SIG-M5 (cell line): ENCODE data around the gene NEUROG1.
"Not testable (repeated sequence)": the region's sequence is repeated elsewhere in the genome, so short reads cannot be mapped to it uniquely, and the experiment has no call there.

ENCODE experiments used
- DNase-seq: peaks from one replicate; lab custom pipeline; 2025; lab: John Stamatoyannopoulos, UW

Gene NEUROG1

DNA sequence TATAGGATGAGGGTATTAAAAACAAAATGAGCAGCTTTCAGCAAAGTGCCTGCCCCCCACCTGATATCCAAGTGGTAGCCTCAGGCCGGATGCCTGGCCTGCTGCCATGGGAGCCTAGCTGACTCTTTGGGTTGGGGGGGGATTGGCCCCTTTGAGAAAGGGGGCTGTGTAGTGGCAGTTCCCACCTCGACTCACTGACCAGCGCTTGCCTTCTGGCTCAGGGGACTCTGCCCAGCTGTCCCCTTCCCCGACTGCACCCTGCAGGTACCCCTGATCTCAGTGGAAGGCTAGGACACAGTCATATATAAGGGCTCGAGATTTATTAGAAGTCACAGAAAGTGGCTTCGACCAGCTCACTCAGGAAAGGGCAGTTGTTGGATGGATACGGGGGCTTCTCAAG is 1.5 kb upstream of the NEUROG1 start:
- no peak for DNase-seq

DNA sequence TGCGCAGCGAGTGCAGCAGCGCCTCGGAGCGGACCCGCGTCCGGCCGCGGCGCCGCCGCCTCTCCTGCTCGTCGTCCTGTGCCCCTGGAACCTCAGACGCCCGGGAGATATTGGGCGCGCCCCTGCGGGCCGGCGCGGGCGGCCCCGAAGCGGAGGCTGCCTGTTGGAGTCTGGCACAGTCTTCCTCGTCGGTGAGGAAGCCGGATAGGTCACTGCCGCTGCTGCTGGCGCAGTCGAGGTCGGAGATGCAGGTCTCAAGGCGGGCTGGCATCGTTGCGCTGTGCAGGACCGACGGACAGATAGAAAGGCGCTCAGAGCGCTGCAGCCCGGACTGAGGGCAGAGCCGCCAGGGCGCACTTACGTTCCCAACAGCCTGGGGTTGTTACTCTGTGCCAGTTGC is 344 bp downstream of the NEUROG1 start:
- DNase-seq: no peak

DNA sequence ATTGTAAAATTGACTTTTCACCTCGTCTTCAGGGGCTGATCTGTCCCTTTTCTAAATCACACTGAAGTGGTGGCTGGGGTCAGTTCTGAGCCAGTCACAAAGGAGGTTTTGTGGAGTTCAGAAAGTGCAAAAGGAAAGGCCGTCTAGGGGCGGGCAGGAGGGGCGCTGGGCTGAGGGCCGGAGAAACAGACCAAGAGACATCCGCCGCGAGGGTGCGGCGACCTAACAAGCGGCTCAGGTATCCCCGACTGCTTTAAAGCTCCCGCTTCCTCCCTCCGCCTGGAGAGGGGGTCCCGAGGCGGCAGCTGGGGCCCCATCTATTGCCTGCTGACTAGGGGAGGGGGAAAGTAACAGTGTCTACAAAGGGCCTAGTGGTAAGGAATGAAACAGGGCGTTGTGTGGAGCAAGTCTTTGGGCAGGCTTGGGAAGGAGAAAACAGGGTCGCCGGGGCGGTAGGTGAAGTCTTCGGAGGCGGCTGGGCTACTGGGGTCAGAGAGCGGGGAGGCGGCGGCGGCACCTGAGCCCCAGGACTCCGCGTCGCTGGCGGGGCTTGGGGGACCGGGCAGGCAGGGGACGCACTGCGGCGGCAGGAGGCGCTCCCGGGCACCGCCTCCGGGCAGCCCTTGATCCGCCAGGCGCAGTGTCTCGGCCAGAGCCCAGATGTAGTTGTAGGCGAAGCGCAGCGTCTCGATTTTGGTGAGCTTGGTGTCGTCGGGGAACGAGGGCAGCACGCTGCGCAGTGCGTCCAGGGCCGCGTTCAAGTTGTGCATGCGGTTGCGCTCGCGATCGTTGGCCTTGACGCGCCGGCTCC is 950 bp downstream of the NEUROG1 start:
- no peak for DNase-seq

DNA sequence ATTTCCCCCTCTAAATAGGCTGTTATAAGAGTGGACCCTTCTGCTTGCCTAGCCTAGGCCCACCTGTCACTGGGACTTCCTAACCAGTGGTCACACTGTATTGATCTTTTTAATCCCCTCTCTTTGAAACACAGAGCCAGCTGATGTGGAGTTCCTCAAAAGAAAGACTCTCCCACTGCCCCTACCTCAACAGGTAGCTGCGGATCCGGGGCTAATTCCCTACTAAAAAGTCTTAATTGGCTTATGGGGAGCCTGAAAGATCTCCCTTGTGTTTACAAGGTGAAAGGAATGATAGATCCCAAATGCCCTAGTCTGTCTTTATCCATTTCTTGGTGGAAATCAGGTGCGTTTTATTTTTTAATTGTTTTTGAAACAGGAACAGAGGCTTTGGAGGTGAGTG is 2.0 kb downstream of the NEUROG1 start:
- DNase-seq: no peak

DNA sequence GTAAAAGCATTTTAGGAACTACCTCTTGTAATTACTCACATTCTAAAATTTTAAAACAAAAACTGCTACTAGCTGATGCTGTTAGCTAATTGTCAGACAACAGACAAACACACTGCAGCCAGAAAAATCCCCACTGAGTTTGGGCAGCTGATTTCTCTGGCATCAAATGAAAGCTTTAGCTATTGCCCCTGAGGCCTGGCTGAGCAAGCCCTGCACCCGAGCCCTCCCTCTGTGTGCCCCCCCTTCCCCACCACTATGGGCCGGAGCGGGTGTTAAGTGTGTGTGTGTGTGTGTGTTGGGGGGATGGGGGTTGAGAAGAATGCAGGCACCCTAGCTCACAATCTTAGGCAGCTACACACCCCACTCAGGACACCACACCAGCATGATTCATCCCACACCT is 2.4 kb downstream of the NEUROG1 start:
- DNase-seq: no peak

DNA sequence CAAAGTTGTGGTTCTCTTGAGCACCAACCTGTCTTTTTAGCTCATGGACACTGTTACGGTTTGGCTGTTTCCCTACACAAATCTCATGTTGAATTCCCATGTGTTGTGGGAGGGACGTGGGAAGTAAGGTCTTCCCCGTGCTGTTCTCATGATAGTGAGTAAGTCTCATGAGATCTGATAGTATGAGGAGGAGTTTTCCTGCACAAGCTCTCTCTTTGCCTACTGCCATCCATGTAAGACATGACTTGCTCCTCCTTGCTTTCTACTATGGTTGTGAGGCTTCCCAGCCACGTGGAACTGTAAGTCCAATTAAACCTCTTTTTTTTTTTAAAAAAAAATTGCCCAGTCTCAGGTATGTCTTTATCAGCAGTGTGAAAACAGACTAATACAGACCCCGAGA is 6.2 kb downstream of the NEUROG1 start:
- DNase-seq: not testable (repeated sequence)

DNA sequence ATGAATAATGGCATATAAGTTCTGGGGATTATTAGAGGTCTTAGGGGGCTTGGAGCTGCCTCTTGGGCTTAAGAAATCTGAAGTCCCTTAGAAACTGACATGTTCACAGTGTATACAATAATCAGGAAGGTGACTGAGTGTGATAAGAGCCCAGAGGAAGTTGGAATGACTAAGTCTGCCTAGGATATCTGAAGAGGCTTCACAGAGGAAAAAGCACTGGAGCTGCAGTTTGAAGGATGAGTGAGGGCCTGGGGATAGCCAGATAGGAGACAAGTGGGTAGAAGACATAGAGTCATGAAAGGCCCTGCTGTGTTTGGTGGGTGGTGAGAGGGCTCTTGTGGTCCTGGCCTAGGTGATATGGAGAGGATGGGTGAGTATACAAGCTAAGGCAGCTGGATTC is 8.8 kb downstream of the NEUROG1 start:
- no peak for DNase-seq

DNA sequence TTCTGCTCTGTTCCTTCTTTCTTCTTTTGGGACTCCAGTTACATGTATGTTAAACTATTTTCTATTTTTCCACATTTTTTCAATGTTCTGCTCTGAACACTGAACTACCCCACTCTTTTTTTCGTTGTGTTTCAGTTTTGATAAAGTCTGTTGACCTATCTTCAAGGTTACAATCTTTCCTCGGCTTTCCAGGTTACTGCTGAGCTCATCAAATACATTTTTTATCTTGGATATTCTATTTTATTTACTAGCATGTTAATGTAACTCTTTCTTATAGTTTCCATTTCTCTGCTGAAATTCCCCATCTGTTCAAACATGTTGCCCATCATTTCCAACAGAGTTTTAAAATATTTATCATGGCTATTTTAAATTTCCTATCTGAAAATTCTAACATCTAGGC is 13.8 kb downstream of the NEUROG1 start:
- DNase-seq: no peak

DNA sequence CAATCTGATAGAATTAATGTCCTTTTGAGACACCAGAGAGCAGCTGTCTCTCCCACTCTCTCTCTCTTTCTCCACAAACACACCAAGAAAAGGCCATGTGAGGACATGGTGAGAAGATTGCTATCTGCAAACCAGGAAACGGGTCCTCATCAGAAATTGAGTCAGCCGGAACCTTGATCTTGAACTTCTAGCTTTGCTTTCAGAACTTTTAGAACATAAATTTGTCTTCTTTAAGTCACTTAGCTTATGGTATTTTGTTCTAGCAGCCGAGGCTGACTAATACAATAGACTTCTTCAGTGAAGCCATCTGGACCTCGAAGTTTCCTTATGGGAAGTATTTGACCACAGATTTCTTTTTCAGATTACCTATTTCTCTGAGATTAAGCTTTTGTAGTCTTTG is 18.1 kb downstream of the NEUROG1 start:
- no peak for DNase-seq

DNA sequence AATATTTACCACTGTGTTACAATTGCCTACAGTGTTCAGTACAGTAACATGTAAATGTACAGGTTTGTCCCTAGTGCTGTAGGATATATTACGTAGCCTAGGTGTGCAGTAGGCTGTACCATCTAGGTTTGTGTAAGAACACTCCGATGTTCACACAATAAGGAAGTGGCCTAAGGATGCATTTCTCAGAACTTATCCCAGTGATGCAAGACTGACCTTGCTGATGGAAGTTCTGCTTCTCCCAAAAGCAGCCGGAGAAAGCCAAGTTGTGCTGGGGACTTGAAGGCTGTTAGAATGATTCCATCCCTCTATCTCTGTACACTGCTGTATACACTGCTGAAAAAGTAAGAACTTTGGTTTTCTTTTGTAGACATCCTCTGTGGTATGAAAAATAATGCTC is 21.6 kb downstream of the NEUROG1 start:
- DNase-seq: no peak

DNA sequence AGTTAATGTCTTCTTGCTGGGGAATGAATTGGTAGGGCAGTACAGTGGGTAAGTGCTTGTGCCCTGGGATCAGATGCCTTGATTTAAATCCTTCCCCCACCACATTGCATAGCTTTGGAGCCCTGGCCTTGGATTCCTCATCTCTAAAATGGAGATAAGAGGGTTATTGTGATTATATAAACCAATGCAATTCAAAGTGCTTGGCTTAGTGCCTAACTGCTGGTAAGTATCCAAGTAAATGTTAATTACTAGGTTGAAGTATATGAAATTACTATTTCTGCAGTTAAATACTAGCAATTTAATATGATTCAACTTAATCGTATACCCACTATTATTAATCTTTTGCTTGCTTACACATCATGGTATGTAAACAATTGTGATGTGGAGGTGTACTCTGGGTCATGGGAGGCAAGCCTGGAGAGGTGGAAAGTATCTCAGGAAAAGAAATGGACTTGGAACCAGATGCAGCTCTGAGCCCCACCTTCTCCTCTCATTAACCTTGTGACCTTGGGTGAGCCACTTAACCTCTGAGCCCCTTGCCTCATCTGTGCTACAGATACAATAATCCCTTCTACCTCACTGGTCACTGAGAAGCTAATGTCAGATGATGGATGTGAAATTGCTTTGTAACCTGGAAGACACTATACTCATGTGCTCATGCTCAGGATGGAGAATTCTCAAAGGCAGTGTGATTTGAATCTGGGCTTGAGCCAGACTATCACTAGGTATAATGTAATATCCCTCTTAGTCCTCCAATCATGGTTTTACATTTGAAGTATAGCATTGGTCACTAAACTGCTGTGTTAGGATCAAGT is 23.8 kb downstream of the NEUROG1 start:
- DNase-seq: no peak

DNA sequence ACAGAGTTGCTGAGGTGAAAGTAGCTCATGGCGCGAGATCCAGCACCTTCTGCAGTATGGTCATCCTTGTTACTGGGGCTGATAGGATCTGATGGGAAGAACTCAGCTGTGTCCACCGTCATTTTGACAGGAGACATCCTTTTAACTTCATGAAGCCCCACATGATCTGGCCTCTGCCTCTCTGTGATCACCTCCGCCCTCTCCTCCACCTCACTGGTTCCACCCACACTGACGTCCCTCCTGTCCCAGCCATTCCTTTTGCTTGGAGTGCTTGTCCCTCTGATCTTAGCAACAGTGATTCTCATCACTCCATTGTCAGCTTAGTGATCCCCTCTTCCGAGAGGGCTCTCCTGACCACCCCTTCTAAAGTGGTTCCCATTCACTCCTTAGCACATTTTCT is 25.8 kb downstream of the NEUROG1 start:
- no peak for DNase-seq

DNA sequence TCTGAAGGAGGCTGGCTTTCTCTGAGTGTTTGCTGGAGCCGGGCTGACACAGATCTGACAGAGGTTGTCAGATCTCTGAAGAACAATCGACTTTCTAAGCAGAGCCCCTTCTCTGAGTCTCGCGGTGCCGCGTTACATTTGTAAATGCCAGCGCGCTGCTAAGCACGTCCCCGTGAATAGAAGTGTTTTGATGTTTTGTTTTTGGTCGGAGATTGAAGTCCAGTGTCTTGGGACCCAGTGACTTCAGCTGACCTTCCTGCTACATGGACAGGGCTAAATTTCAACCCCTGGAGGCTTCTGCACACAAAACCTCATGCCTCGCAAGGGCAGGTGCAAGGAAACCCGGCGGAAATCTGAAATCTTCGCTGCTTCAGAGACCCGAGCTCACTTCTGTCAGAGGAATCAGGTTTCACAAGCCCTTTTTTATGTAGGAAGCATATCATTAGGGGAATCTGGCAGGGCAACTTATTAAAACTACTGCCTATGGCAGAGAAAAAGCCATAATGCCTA is 27.2 kb downstream of the NEUROG1 start:
- DNase-seq: no peak

DNA sequence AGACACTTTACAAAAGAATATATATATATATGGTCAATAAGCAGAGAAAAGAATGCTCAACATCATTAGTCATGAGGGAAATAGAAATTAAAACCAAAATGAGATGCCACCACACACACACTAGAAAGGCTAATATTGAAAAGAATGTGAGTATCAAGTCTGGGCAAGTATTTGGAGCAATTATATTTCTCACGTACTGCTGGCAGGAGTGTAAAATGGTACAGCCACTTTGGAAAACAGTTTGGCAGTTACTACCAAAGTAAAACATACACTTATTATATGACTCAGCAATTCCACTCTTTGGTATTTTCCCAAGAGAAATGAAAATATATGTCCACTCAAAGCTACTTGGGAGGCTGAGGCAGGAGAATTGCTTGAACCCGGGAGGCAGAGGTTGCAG is 29.8 kb downstream of the NEUROG1 start:
- DNase-seq: no peak

DNA sequence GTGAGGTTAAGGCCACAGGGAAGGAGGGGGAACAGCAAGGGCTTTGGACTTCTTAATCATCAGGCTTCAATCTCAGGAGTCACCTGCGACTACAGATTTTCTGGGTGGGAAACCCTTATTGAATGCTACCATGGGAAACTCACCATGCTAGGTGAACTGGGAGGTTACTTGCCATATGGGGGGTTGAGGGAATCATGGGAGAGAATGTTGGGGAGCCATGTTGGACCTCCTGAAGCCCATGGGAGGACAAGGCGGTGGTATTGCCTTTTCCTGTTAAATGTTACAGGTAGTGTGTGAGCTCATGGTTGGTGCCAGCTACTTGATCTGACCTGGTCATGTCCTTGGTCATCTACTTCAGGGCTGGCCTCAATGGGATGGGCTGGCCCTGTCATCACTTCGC is 31.4 kb downstream of the NEUROG1 start:
- DNase-seq: no peak

DNA sequence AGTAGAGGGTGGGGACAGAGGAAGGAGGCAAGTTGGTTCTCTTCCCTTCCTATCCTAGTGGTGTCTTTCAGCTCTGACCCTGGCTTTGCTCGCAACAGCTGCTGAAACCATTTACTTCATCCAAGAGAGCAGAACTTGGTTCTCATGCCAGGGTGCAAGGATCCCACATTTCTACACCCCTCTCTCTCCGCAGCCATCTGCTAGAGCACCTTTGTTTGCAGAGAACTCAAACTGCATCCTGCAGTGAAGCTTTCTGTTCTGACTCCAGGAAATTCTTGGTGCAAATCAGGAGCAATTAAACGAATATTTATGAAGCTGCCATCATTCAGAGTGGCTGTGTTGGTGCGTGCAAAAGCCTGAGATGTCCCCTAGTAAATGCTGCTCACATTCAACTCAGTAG is 31.9 kb downstream of the NEUROG1 start:
- DNase-seq: no peak

DNA sequence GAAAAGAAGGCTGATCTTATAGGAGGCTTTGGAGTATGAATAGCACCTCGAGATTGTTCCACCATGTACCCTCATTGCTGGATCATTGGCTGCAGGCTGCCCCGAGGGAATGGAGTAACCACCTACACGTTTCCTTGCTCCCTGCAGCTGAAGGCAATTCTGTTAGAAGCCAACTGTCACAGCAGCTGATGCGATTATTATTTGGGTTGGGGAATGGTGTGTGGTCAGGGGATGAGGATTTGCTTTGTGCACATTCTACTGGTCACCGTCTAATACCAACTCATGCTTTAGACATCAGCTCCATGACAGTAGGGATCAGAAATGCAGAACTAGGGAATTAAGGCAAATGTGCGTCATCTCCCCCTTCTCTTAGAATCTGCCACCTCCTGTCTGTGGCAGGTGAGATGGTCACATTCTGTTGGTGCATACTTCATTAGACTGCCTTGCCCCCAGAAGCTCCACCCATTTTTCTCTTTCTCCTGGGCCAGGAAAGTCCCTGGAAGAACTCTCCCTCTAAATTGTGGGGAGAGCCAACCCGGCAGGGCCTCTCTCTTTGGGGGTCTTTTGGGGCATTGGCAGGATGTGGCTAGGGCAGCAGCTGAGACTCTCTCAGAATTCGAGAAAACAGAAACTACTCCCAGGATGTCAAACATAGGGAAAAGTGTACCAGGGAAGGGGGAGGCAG is 32.8 kb downstream of the NEUROG1 start:
- DNase-seq: no peak

DNA sequence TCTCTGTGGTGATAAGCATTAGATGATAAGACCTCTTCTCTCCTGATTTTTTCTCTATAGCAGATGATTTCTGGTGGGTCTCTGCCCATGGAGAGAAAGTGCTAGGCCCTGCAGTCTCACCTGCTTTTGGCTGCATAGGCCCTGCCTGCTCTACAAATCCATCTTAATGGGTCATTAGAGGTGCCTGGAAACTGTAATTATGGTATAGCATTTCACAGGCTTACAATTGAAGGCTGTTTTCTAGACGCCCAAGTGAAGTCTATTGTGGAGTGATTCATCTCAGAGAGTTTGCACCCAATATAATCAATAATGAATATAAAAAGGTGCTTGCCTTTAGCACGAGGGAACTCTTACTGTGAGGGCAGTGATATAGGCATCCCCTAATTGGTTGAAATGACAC is 33.8 kb downstream of the NEUROG1 start:
- no peak for DNase-seq

DNA sequence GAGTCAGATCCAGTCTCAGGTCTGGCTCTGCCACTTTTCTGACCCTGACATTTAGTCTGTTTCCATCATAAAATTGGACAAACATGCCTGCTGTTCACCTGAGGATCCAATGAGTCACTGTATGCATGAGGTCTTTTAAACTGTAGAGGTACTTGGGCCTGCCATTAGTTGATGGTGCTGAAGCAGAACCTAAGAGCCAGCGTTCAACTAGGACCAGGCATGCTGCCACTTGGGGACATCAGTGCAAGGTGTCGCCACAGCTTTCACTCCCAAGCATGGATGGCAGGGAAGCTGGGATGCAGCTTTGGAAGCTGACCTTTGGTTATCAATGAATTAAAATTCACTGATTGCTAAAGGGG is 37.1 kb downstream of the NEUROG1 start:
- DNase-seq: no peak

DNA sequence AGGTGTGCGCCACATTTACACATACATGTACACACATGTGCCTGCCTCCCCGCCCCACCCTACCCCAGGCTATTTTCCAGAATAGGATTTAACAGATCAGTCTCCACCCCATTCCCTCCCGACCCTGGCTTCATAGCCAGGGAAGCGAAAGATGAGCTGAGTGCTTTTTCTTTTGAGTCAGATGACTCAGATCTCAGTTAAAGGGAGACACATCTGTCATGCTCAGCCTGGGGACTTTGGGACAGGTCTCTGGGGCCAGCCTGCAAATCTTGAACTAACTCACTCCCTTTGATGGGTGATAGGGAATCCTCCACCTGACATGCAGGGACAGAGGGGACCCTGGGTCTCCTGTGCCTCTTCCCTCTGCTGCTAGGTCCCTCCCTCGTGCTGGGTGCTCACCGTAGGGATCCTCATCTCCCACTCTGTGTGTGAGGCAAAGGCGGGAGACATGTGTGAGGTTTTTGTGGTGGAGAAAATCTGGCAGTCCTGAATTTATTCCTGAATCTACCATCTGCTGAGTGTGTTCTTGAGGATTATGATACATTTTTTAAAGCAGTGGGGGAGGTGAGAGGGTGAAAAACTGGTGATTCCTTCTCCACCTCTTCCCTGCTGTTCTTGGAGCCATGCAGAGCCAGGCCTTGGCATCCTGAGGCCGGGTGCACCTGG is 37.7 kb downstream of the NEUROG1 start:
- no peak for DNase-seq

DNA sequence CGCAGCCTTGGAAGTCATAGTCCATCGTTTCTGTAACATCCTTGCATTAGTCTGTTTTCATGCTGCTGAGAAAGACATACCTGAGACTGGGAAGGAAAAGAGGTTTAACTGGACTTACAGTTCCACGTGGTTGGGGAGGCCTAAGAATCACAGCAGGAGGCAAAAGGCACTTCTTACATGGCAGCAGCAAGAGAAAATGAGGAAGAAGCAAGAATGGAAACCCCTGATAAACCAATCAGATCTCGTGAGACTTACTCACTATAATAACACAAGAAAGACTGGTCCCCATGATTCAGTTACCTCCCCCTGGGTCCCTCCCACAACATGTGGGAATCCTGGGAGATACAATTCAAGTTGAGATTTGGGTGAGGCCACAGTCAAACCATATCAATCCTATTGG is 40.2 kb downstream of the NEUROG1 start:
- not testable (repeated sequence) for DNase-seq

DNA sequence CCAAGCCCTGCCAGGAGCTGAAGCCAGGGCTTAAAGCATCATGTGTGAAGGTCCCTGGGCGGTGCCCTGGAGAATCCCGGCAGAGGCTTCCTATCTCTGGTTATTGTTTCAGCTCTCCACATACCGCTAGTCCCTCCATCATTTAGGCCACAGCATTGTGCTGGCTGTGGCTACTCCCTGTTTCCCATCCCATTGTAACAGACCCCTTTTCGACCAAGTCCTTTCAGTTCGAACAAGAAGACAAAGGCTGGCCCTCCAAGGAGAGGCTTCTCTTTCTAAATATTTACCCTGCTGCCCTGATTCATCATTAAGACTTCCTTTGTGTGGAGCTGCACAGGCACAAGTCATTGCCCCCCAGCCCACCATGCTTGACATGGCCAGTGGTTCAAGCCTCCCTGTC is 41.6 kb downstream of the NEUROG1 start:
- no peak for DNase-seq
